Prostate gland (tissue), 2 donors: Measurements from ENCODE around the gene FBXL17. TPM values are rescaled to one million over a fixed set of nuclear protein-coding genes. Genes with fewer than 3 reads are reported as not detected.

Experiments used
- DNase-seq: peaks from one replicate; pipeline ENCODE4 v3.0.0-alpha.2; 2019; ENCODE audit warnings: low spot score
- H3K27ac ChIP-seq, 2 donors: fragments of 200-600 bp; sonication (generic); 2 replicates each; pipeline ENCODE4 v1.5.1; 2017 to 2019
- H3K27me3 ChIP-seq: fragments of 200-600 bp; sonication (generic); replicated peaks from 2 replicates; pipeline ENCODE4 v1.5.1; 2019; ENCODE audit not compliant: insufficient read depth
- H3K36me3 ChIP-seq, 2 donors: fragments of 200-600 bp; sonication (generic); 1 replicate in 1 of 2; 2 replicates in 1 of 2; pipeline versions ENCODE4 v1.5.1 to v1.8.1; 2017 to 2019
- H3K4me1 ChIP-seq: fragments of 200-600 bp; sonication (generic); replicated peaks from 2 replicates; pipeline ENCODE4 v1.5.1; 2019
- H3K4me3 ChIP-seq, 2 donors: fragments of 200-600 bp; sonication (generic); 2 replicates each; pipeline ENCODE4 v1.5.1; 2017 to 2019
- H3K9me3 ChIP-seq: fragments of 200-600 bp; sonication (generic); 2 replicates; pipeline ENCODE4 v1.5.1; 2017
- POLR2A ChIP-seq: fragments of 450-650 bp; IDR thresholded peaks from one replicate; pipeline ENCODE4 v1.6.1; 2016; ENCODE audit warnings: antibody characterized with exemption, mild to moderate bottlenecking
- POLR2AphosphoS5 ChIP-seq: sonication (generic); formaldehyde crosslinking; IDR thresholded peaks from one replicate; pipeline ENCODE4 v1.6.1; 2017; ENCODE audit warnings: antibody characterized with exemption
- WGBS: methylation state at CpG from one replicate; pipeline ENCODE4 v1.1.5; 2018; 5-methylcytosine and 5-hydroxymethylcytosine counted together
- intact Hi-C: fragments of 100-400 bp; cut with DNase I; formaldehyde crosslinking; loops from one replicate; pipeline ENCODE4 v1.14.2; 2022
- total RNA-seq, 2 donors: library from RNA; depleted of rRNA; stranded (reverse); fragments of >200 nt; gene quantifications; one replicate each; pipeline ENCODE4 v1.1.0, GENCODE V29; 2016
- TF ChIP-seq, protein P1 (sequence below), 4 experiments: fragments of 200-600 bp in 2 of 4; fragments of 450-650 bp in 2 of 4; sonication (generic) in 2 of 4; IDR thresholded peaks; 1 replicate in 3 of 4; 2 replicates in 1 of 4; pipeline ENCODE4 v1.5.1; 2016 to 2019; ENCODE audit warnings: antibody characterized with exemption in 4 of 4, mild to moderate bottlenecking in 2 of 4, moderate library complexity in 2 of 4

The FBXL17 gene
- total RNA-seq, 2 donors from 2014 or later, result 14.8 to 30.4 TPM

- no peaks in the 10 kb centered on the region for H3K9me3 ChIP-seq
- no peak overlapping the region for H3K4me3 ChIP-seq
- TF ChIP-seq, protein P1, sequence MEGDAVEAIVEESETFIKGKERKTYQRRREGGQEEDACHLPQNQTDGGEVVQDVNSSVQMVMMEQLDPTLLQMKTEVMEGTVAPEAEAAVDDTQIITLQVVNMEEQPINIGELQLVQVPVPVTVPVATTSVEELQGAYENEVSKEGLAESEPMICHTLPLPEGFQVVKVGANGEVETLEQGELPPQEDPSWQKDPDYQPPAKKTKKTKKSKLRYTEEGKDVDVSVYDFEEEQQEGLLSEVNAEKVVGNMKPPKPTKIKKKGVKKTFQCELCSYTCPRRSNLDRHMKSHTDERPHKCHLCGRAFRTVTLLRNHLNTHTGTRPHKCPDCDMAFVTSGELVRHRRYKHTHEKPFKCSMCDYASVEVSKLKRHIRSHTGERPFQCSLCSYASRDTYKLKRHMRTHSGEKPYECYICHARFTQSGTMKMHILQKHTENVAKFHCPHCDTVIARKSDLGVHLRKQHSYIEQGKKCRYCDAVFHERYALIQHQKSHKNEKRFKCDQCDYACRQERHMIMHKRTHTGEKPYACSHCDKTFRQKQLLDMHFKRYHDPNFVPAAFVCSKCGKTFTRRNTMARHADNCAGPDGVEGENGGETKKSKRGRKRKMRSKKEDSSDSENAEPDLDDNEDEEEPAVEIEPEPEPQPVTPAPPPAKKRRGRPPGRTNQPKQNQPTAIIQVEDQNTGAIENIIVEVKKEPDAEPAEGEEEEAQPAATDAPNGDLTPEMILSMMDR (IDR thresholded peaks at IDR 0.05), result no peak
- no peak for TF ChIP-seq POLR2AphosphoS5
- TF ChIP-seq POLR2A, result no peak
- H3K27ac ChIP-seq, result no peak overlapping the region
- 46% methylated on average over 8 of the region's 8 CpGs for WGBS
- DNase-seq, result no peak
- H3K36me3 ChIP-seq, result no peaks in the 10 kb centered on the region
- intact Hi-C loops, result no loop called here
- no peaks in the 10 kb centered on the region for H3K27me3 ChIP-seq
- no peaks in the 10 kb centered on the region for H3K4me1 ChIP-seq
These were observed 14.1 kb downstream of the FBXL17 start for GRCh38 chr5:108367679-108368334.

- DNase-seq, result no peak
- WGBS, result 76% methylated on average over 2 of the region's 2 CpGs
- no peaks in the 10 kb centered on the region for H3K9me3 ChIP-seq
- no peaks in the 10 kb centered on the region for H3K4me1 ChIP-seq
- H3K4me3 ChIP-seq, result no peak overlapping the region
- H3K27me3 ChIP-seq, result no peaks in the 10 kb centered on the region
- H3K27ac ChIP-seq, result no peak overlapping the region
- intact Hi-C loops, result no loop called here
- TF ChIP-seq POLR2AphosphoS5 (no peak), POLR2A (no peak)
- TF ChIP-seq, protein P1 (IDR thresholded peaks at IDR 0.05), result no peak
- H3K36me3 ChIP-seq, result no peaks in the 10 kb centered on the region
These were observed 15.4 kb downstream of the FBXL17 start for GRCh38 chr5:108366500-108366899.

DNA sequence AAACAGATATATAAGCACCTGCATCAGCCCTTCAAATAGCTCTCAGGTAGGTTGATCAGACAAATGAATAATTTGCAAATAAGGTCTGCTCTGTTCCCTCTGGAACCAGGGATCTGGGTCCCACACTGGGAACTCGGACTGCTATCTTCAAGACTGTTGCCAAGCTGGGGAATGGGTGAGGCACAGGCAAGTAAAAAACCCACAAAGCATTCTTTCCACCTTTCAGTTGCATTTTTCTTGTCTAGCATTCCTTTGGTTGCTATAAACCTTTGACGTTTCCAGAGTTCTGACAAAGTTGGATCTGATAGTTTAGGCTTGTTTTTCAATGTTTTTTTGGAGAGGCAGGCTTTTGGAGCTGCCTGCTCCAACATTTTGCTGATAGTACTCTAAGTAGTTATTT lies 20.1 kb downstream of the FBXL17 start:
- TF ChIP-seq, protein P1 (IDR thresholded peaks at IDR 0.05), result no peak
- TF ChIP-seq POLR2AphosphoS5 (no peak), POLR2A (no peak)
- Histone ChIP-seq H3K27ac (no peak overlapping the region), H3K9me3 (no peaks in the 10 kb centered on the region), H3K27me3 (no peaks in the 10 kb centered on the region), H3K36me3 (no peaks in the 10 kb centered on the region), H3K4me1 (no peaks in the 10 kb centered on the region), H3K4me3 (no peak overlapping the region)
- WGBS, result 50% methylated on average over 2 of the region's 2 CpGs
- no peak for DNase-seq
- intact Hi-C loops, result no loop called here

GRCh38 chr5:108361239-108361638 lies 20.7 kb downstream of the FBXL17 start:
- 83% methylated on average over 3 of the region's 3 CpGs for WGBS
- DNase-seq, result no peak
- no peak for TF ChIP-seq POLR2AphosphoS5
- TF ChIP-seq, protein P1 (IDR thresholded peaks at IDR 0.05), result no peak
- no peak for TF ChIP-seq POLR2A
- Histone ChIP-seq H3K36me3 (no peaks in the 10 kb centered on the region), H3K4me3 (no peak overlapping the region), H3K27ac (no peak overlapping the region), H3K27me3 (no peaks in the 10 kb centered on the region), H3K4me1 (no peaks in the 10 kb centered on the region), H3K9me3 (no peaks in the 10 kb centered on the region)
- intact Hi-C loops, result no loop called here

DNA sequence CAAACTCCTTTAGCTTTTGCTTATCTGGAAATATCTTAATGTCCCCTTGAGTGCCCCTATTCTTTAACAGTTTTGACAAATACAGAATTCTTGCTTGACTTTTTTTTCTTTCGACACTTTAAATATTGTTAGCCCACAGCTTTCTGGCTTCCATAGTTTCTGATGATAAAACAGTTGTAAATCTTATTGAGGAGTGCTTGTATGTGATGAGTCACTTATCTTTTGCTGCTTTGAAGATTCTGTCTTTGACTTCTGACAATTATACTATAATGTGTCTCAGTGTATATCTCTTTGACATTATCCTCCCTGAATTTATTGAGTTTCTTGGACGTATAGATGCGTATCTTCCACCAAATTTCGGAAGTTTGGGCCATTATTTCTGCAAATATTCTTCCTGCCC lies 21.6 kb downstream of the FBXL17 start:
- no peak for DNase-seq
- Histone ChIP-seq H3K36me3 (no peaks in the 10 kb centered on the region), H3K27me3 (no peaks in the 10 kb centered on the region), H3K4me3 (no peak overlapping the region), H3K9me3 (no peaks in the 10 kb centered on the region), H3K4me1 (no peaks in the 10 kb centered on the region), H3K27ac (no peak overlapping the region)
- 95% methylated on average over 4 of the region's 4 CpGs for WGBS
- TF ChIP-seq, protein P1 (IDR thresholded peaks at IDR 0.05), result no peak
- TF ChIP-seq POLR2AphosphoS5 (no peak), POLR2A (no peak)
- intact Hi-C loops, result no loop called here
